Right cardiac atrium (tissue), 5 donors: ENCODE measurements around the gene CAPN2. TPM values are rescaled to one million over a fixed set of nuclear protein-coding genes. Genes with fewer than 3 reads are reported as not detected.

Experiments
- ATAC-seq, 2 donors: fragments of 200-7000 bp; cut with Tn5 transposase; one replicate each; pipeline versions ENCODE4 v1.8.0 to v1.9.1; 2020; ENCODE audit warnings: moderate library complexity in 2 of 2, mild to moderate bottlenecking in 1 of 2
- DNase-seq, 3 donors: peaks; one replicate each; pipeline ENCODE4 v3.0.0-alpha.2; 2020
- H3K27ac ChIP-seq: one replicate; pipeline ENCODE4 v1.5.1; 2013; ENCODE audit warnings: mild to moderate bottlenecking, low read length, control low read depth, moderate library complexity
- H3K27me3 ChIP-seq: one replicate; pipeline ENCODE4 v1.6.1; 2013; ENCODE audit not compliant: control insufficient read depth, insufficient read depth
- H3K4me1 ChIP-seq: one replicate; pipeline ENCODE4 v1.6.1; 2013; ENCODE audit warnings: low read length; ENCODE audit not compliant: control insufficient read depth, insufficient read depth
- H3K4me3 ChIP-seq: one replicate; pipeline ENCODE4 v1.5.1; 2013; ENCODE audit warnings: low read length, control low read depth
- H3K9me3 ChIP-seq: one replicate; pipeline ENCODE4 v1.6.1; 2013; ENCODE audit warnings: low read length; ENCODE audit not compliant: control insufficient read depth
- WGBS: extraction: QIAGEN DNeasy Blood & Tissue Kit; methylation state at CpG from one replicate; pipeline ENCODE4 v1.1.7; 2013; 5-methylcytosine and 5-hydroxymethylcytosine counted together
- intact Hi-C, 4 donors: fragments of 100-400 bp; cut with DNase I; formaldehyde crosslinking; loops; one replicate each; pipeline versions ENCODE4 v1.11.0 to v1.14.0; 2022 to 2023
- polyA plus RNA-seq: library from polyadenylated mRNA; stranded (reverse); fragments of 200-250 nt; gene quantifications from one replicate; pipeline ENCODE4 v1.2.3, GENCODE V29; 2013
- total RNA-seq, 4 donors: library from RNA; stranded (reverse); fragmentation: NEBNext Ultra II Directional; extraction: Animal tissue kit (Norgen Biotek cat#: 25700); gene quantifications; one replicate each; pipeline ENCODE4 v1.2.1, GENCODE V29; 2021
- donor health status: healthy with polysubstance abuse.
- donor health status: DM: no; HTN: yes; CAD: no.
- donor health status: DM: no; HTN: no; CAD: no.
- donor health status: DM: no; HTN: yes; CAD: no; lungs with severe emphysema.
- donor health status: DM: yes; HTN: yes; CAD: no.

Gene CAPN2
- total and polyA plus RNA-seq, 5 donors = 52.7 to 91.6 (median 71.2) TPM

- peaks cover 20% of the 10 kb centered on the region for H3K4me1 ChIP-seq
- H3K9me3 ChIP-seq = no peaks in the 10 kb centered on the region
- no peaks in the 10 kb centered on the region for H3K27me3 ChIP-seq
- H3K4me3 ChIP-seq = no peak overlapping the region
- intact Hi-C loops = no loop called here
- ATAC-seq (no peak), DNase-seq (no peak)
- WGBS = 84% methylated on average over 9 of the region's 9 CpGs
- no peak overlapping the region for H3K27ac ChIP-seq
These were observed 111.9 kb downstream of the CAPN2 start for GRCh38 chr1:223824287-223824686.

- Histone ChIP-seq H3K4me3 (no peak overlapping the region), H3K4me1 (peaks cover 20% of the 10 kb centered on the region), H3K9me3 (no peaks in the 10 kb centered on the region), H3K27ac (no peak overlapping the region), H3K27me3 (no peaks in the 10 kb centered on the region)
- WGBS = 83% methylated on average over 4 of the region's 4 CpGs
- intact Hi-C loops = no loop called here
- no peak for DNase-seq
- no peak for ATAC-seq
These were observed 112.4 kb downstream of the CAPN2 start for GRCh38 chr1:223824712-223825111.

Other genes starting within 250 kb of the CAPN2 start
- not detected for gene CAPN8, start 46.8 kb upstream of the CAPN2 start, total RNA-seq
- gene CAPN8, start 46.8 kb upstream of the CAPN2 start, polyA plus RNA-seq = 0.23 TPM
- gene TP53BP2, start 133.4 kb downstream of the CAPN2 start, total RNA-seq = 10 to 100 TPM; 25.9 to 29.7 (median 29.6) TPM
- 9.8 TPM for gene TP53BP2, start 133.4 kb downstream of the CAPN2 start, polyA plus RNA-seq